ENCODE data around the gene CDH12. TPM values are rescaled to one million over a fixed set of nuclear protein-coding genes. Genes with fewer than 3 reads are reported as not detected.

Gene CDH12
- total RNA-seq, 1 experiment from 2014 or later, result not detected

GRCh38 chr5:22352493-22352892 is 500.7 kb downstream of the CDH12 start:
- ChIA-PET POLR2A (no interaction called here), RAD21 (ENCODE audit: low non-redundant PET in 1 of 2, low total read pairs in 2 of 2, uncharacterized antibody in 2 of 2, unreplicated experiment in 2 of 2) (no interaction called here), CTCF (no interaction called here)
- Histone ChIP-seq H3K27me3 (ENCODE audit: insufficient read depth, low read length) (no peaks in the 10 kb centered on the region), H3K9ac (ENCODE audit: low read length) (no peak overlapping the region), H2AFZ (ENCODE audit: low read depth, low read length, poor library complexity, severe bottlenecking) (no peak overlapping the region), H3K4me2 (ENCODE audit: low read length) (no peak overlapping the region), H3K4me1 (ENCODE audit: control insufficient read depth in 1 of 2, insufficient read depth in 2 of 2, low read length in 2 of 2) (no peaks in the 10 kb centered on the region), H4K20me1 (ENCODE audit: insufficient read depth) (no peaks in the 10 kb centered on the region), H3K27ac (ENCODE audit: low read depth, low read length) (no peak overlapping the region), H3K9me2 (ENCODE audit: insufficient read depth) (no peaks in the 10 kb centered on the region), H3K4me3 (replicated peaks in 1 of 2; ENCODE audit: low read depth in 1 of 2, low read length in 2 of 2) (no peak overlapping the region), H3K79me2 (ENCODE audit: insufficient read depth, low read length) (no peaks in the 10 kb centered on the region), H3K36me3 (ENCODE audit: control insufficient read depth in 1 of 2, insufficient read depth in 2 of 2, low read length in 2 of 2) (no peaks in the 10 kb centered on the region), H3K9me3 (ENCODE audit: control insufficient read depth in 1 of 2, insufficient read depth in 1 of 2, low read depth in 1 of 2, low read length in 2 of 2) (peaks cover 16 to 40% of the 10 kb centered on the region in 2 experiments; a peak in 2 of 4 replicates)
- no peak for TF ChIP-seq CEBPB (IDR thresholded peaks at IDR 0.05; ENCODE audit: low read depth)
- BruUV-seq (replicated peaks), result no TSS peak
- intact Hi-C loops (cut with micrococcal nuclease), result no loop called here
- DNase-seq (ENCODE audit: low read depth, low spot score), result no peak
- no peak for ATAC-seq

GRCh38 chr5:22351178-22351577 is 502.0 kb downstream of the CDH12 start:
- Histone ChIP-seq H3K4me3 (replicated peaks in 1 of 2; ENCODE audit: low read depth in 1 of 2, low read length in 2 of 2) (no peak overlapping the region), H3K79me2 (ENCODE audit: insufficient read depth, low read length) (no peaks in the 10 kb centered on the region), H3K36me3 (ENCODE audit: control insufficient read depth in 1 of 2, insufficient read depth in 2 of 2, low read length in 2 of 2) (no peaks in the 10 kb centered on the region), H3K4me2 (ENCODE audit: low read length) (no peak overlapping the region), H3K9me2 (ENCODE audit: insufficient read depth) (no peaks in the 10 kb centered on the region), H3K27ac (ENCODE audit: low read depth, low read length) (no peak overlapping the region), H2AFZ (ENCODE audit: low read depth, low read length, poor library complexity, severe bottlenecking) (no peak overlapping the region), H3K9ac (ENCODE audit: low read length) (no peak overlapping the region), H4K20me1 (ENCODE audit: insufficient read depth) (no peaks in the 10 kb centered on the region), H3K9me3 (ENCODE audit: control insufficient read depth in 1 of 2, insufficient read depth in 1 of 2, low read depth in 1 of 2, low read length in 2 of 2) (peaks cover 19 to 37% of the 10 kb centered on the region in 2 experiments; a peak in 2 of 4 replicates), H3K27me3 (ENCODE audit: insufficient read depth, low read length) (no peaks in the 10 kb centered on the region), H3K4me1 (ENCODE audit: control insufficient read depth in 1 of 2, insufficient read depth in 2 of 2, low read length in 2 of 2) (no peaks in the 10 kb centered on the region)
- no peak for TF ChIP-seq ZNF274 (IDR thresholded peaks at IDR 0.05; ENCODE audit: low read depth, low read length)
- TF ChIP-seq YY1 (IDR thresholded peaks at IDR 0.05; ENCODE audit: extremely low read depth, insufficient replicate concordance, low read depth, low read length), result no peak
- TF ChIP-seq CEBPB (IDR thresholded peaks at IDR 0.05; ENCODE audit: low read depth), result no peak
- no peak for TF ChIP-seq TCF7L2 (IDR thresholded peaks at IDR 0.05; ENCODE audit: borderline replicate concordance, extremely low read depth, insufficient read depth, insufficient read length)
- TF ChIP-seq POLR2AphosphoS5 (IDR thresholded peaks at IDR 0.05; ENCODE audit: low read depth, low read length), result no peak
- TF ChIP-seq EZH2phosphoT487 (IDR thresholded peaks at IDR 0.05; ENCODE audit: borderline replicate concordance), result no peak
- no peak for TF ChIP-seq ZFX (IDR thresholded peaks at IDR 0.05)
- TF ChIP-seq ZBTB33 (IDR thresholded peaks at IDR 0.05; ENCODE audit: extremely low read depth, insufficient replicate concordance, low read length), result no peak
- no peak for TF ChIP-seq CBX3 (IDR thresholded peaks at IDR 0.05; ENCODE audit: low read depth)
- TF ChIP-seq SIN3A (IDR thresholded peaks at IDR 0.05; ENCODE audit: low read depth), result no peak
- no peak for TF ChIP-seq EZH2 (IDR thresholded peaks at IDR 0.05)
- no peak for TF ChIP-seq MAX (IDR thresholded peaks at IDR 0.05)
- ChIA-PET CTCF (no interaction called here), POLR2A (no interaction called here), RAD21 (ENCODE audit: low non-redundant PET in 1 of 2, low total read pairs in 2 of 2, uncharacterized antibody in 2 of 2, unreplicated experiment in 2 of 2) (no interaction called here)
- intact Hi-C loops (cut with micrococcal nuclease), result no loop called here
- no TSS peak for BruUV-seq (replicated peaks)
- ATAC-seq (no peak), DNase-seq (ENCODE audit: low read depth, low spot score) (no peak)
